HG03159 (cell line): ENCODE measurements around the gene EPS8L3.

Experiments
- ATAC-seq: cut with Tn5 transposase; IDR thresholded peaks from one replicate; pipeline ENCODE4 v1.9.1; 2021; ENCODE audit warnings: mild to moderate bottlenecking, moderate library complexity; ENCODE audit not compliant: unreplicated experiment

Gene EPS8L3

DNA sequence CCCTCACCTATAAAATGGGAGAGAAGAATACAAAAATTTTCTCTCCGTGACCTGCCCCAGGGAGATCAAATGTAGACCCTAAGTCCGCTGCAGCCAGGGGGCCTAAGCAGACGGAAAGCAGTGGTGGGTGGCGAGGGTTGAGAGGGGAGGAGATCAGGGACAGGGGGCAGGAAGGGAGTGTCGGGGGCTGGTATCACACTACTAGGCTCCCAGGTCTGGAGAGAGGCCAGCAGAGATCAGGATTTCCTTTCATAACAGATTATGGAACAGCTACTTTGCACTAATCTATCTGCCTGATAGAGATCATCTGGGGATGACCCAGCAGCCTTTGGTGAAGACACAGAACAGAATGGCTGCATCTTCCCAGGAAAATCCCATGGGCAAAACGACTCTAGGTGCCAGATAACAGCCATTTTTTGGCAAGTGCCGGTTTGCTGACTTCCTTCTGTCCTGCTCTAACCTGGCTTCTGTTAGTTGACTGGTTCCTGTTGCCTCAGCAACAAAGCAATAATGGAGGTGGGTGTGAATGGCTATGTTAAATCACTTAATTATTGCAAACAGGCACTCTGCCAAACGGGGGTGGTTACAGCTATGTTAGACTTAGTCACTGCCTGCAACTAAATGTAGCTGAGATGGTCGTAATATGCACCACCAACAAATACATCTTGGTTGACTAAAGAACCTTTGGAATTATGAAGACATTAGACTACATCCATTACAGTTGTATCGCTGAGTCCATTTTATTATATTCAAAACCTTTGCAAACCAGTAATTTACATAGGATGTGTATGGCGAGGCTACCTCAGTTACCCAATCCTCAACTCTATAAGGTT is 30.0 kb upstream of the EPS8L3 start:
- ATAC-seq, result no peak

DNA sequence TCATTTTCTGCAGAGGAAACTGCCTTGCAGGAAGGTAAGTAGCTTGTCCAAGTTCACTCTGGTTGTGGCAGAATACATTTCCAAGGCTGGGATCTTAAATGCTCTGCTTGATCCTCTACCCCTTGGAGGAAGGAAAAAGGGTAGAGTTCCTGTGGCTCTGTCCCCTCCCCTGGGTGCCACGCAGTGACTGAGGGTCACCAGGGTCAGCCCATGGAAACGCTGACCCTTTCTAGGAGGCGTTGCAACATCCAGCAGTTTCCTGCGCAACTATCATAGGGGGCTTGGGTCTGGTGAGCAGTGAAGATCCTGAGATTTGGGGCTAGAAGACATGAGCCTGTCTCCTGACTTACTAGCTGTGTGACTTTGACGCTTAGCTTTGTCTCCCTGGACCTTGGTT is 29.4 kb upstream of the EPS8L3 start:
- no peak for ATAC-seq

DNA sequence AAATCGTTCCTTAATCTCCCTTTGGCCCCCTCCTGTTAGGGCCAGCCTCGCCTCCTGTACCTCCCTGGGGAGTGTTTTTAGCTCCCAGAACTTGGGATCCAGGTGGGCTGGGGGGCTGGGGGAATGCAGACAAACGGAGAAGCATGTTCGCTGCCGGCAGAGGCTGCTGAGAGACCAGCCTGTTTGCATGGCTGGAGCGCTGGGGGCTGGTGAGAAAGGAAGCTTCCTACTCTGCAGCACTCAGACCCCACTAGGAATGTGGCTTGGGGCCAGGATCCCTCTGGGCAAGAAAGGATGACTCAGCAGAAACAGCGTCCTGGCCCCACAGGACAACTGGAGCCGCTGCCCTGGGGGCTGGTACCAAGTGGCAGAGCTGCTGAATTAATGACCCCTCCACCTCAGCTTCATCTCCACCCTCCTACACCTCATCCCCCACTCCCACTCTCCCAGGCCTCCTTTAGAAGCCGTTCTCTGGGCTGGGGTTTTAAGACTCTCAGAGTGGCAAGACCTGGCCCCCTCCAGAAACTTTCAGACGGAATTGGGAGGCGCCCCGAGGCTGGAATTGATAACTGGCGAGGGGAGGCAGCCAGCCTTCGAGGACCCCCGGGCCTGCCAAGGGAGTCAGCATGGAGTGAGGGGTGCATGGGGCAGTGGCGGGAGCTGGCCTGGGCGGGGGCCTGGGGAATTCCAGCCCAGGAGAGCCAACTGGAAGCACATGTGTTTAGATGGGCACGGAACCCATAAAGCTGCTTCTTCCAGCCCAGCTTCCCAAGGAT is 28.5 kb upstream of the EPS8L3 start:
- ATAC-seq, result no peak

DNA sequence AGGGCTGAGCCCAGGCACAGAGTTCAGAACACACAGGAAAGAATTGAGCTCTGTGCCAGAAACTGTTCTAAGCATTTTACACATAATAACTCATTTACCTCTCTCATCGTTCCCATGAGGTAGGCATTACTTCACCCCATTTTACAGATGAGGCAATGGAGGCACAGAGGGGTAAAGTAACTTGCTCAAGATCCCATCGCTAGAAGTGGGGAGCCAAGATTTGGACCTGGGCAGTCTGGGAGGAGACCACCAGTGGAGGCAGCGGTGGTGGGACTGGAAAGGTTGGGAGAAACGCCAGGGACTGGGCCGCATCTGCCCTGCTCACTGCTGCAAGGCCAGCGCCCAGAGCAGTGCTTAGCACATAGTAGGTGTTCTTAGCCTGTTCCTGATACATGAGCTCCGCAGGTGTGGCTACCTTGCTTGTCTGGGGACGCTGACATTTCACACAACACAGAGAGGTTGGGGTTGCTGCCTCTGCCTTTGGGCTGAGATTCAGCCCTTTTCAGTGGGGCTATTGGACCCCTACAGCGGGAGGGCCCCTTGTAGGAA is 27.8 kb upstream of the EPS8L3 start:
- ATAC-seq, result no peak

DNA sequence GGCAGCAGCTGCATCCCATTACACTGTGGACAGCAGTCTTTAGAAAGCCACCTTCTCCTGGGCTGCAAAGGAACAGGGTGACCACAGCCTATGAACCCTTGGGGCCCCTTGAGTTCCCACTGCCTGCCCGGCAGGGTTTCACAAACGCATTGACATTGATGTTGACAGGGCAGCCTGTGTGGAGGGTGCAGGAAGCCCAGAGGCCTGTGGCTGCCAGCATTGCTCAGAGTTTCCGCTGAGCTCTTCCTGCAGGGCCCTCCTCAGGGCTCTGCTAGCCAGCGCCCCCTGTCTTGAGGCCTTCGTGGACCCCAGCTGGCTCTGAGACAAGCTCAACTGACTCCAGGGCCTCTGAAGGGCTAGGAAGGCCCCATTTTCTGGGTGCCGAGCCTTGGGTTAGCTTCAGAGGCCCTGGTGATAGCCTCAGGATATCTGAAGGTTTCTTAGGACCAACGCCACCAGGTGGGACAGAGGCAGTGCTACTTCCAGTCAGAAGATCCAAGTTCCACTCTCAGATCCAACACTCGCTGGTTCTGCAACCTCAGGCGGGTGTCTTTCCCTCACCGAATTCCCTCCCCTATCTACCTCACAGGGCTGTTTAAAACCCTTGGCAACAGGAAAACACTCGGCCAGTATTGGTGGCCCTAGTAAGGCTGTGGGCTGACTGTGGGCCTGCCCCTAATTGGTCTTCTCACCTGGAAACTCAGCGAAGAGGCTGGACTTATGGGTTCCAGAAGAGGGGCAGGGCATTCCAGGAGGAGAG is 27.2 kb upstream of the EPS8L3 start:
- ATAC-seq, result peak; percentile 60

DNA sequence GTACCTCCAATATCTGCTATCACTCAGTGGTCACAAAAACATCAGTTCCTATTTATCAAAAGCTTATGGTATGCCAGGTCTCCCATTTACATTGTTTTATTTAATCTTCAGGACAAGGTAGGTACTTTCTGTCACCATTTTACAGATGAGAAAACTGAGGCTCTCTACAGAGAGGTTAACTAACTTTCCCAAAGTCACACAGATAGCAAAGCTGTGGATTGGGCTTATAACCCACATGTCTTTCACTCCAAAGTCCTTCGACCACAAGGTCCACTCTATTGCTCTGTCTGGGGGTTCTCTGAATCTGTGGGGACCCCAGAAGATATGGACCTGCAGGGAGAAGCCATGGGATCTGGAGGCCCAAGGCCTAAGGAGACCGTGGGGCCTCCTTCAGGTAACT is 26.6 kb upstream of the EPS8L3 start:
- ATAC-seq, result no peak

DNA sequence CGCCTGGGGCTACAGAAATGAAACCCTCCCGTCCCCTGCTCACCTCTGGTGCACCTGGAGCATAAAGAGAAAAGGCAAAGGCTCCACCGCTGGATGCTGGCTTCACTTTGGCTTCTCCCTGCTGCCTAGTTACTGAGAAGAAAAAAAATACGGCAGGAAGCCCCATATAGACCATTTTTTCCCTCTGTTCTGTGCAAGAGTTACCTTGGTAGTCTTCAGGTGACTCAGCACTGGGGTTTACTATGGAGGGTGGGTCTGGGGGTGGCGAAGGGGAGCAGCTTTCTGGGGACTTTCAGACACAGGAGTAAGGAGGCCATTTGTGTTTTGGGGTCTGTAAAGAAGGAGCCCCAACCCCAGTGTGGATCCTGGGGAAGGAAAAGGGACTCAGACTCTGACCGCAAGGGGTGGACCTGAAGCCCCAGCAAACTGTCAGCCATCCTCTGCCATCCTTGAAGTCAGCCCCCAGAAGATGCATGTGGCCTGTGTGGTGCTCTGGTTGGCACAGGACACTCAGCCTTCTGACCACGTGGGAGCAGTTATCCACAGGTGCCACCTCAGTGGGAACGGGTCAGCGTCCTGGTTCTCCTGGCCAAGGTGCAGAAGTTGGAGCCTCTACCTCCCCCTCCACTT is 25.9 kb upstream of the EPS8L3 start:
- ATAC-seq, result no peak

DNA sequence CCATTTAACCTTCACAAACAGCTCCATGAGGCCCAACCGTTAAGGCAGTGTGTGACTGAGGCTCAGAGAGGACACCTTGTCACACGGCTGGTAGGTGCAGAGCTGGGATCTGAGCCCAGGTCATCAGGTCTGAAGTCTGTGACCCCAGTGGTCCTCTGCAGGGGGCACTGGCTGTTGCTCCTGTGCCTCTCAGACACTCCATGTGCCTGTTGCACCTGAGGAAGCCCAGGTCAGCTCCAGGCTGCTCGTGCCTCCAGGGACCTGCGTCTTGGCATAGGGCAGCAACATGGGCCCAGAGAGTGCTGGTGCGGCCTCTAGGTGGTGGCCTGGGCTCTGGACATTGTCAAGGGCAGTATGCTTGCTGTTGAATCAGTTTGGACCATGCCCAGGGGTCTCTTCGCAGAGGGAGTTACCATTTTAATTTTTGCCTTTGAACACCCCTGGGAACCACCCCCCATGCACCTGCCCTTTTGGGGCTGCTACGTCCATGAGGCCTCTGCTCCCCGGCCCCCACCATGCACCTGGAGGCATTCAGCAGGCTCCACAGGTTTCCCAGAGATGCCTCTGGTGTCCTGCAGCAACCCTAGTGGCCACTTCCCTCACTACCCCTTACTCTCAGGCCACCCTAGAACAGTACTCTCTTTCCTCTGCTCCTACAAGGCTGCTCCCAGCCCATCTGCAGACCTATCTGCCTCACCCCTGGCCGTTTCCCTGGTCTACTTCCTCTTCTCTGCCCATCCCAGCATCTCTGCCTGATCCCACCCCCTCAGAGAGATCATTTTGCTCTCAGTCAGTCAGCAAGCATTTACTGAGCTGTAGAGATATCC is 25.2 kb upstream of the EPS8L3 start:
- ATAC-seq, result no peak

DNA sequence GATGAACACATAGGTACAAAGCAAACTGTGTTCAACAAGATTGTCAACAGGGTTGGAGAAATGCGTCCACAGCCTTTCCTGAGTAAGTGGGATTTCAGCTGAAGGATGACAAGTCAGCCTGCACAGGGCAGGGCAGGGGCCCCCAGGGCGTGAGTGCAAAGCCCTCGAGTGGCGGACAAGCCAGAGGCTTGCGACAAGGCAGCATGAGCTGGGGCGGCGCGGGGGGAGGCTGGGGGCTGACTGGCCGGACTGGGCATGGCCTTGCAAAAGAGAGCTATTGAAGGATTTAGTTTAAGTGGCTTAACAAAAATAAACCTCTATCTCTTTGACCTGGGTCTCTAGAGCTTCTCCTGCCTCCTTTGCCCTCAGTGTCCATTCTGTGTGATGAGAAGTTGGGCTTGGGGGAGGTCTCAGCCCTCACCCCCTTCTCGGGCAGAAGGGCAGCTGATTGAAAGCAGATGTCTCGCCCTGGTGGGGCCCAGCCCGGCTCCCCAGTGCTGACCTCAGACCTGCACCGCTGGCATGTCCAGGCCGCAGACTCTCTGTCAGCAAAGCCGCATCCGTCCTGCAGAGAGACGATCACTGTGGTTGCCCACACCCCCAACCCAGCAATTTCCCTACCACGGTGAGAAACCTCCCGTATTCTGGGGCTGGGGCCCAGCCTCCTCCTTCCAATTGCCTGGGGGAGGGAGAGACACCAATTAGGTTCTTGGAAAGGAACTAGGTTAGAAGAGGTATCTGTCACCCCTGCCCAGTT is 24.3 kb upstream of the EPS8L3 start:
- ATAC-seq, result no peak

DNA sequence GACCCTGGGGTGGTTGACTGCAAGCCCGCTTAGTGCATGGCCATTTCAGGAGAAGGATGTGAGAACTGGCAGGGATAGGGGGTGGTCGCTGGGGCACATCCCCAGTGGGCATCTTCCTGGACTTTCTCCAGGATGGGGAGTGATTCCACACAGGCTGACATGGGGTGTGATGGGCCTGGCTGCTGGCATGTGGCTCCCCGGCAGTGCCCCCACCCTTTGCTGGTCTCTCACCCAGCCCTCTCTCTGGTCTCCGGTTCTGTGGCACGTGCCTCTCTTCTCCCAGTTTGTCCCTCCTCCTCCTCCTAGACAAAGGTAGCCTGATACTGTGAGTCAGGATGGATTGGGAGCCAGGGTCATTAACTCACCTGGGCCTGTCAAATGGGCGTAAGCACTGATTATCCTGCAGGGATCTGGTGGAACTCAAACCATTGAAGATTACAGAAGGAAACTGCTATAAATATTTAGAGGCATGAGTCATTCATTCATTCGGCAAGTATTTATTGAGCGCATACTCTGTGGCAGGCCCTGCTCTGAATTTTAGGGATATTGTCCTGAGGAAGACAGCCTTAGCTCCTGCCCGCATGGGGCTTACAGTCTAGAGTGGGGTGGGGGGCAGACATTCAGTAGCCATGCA is 23.6 kb upstream of the EPS8L3 start:
- ATAC-seq, result no peak

DNA sequence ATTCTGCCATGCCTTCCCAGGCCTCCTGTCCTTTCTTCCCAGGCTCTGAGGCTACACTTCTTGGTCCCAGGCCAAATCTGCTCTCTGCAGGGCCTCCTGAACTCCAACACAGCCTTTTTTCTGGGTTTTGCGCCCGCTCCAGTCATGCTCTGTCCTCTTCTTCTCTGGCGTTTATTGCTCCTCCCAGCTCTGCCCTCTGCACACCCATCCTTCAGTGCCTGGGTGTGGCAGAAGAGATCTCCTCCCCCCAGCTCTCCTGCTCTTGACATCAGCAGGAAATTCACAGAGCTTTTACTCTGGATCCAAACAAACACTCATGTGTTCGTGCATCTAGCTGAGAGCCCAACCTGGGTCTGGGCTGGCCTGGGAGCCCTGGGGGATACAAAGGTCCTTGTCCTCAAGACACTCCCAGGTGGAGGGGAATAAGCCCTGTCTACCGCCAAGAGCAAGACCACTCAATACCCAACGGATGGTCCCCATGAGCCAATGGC is 22.9 kb upstream of the EPS8L3 start:
- ATAC-seq, result no peak

DNA sequence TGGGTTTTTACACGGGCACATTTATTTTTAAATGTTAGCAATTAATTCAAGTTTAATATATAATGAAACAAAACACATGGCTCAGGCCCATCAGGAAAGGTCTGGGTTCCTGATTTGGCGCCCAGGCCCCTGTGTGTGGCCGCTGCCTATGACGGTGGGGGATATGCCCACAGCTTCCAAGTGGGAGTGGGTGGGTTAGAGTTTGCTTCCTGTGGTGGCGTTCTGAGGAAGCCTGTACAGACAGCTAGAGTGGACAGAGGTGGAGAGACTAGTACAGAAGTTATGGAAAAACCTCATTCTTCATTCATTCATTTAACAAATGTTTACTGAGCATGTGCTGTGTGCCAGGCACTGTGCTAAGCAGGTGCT is 22.4 kb upstream of the EPS8L3 start:
- ATAC-seq, result no peak

DNA sequence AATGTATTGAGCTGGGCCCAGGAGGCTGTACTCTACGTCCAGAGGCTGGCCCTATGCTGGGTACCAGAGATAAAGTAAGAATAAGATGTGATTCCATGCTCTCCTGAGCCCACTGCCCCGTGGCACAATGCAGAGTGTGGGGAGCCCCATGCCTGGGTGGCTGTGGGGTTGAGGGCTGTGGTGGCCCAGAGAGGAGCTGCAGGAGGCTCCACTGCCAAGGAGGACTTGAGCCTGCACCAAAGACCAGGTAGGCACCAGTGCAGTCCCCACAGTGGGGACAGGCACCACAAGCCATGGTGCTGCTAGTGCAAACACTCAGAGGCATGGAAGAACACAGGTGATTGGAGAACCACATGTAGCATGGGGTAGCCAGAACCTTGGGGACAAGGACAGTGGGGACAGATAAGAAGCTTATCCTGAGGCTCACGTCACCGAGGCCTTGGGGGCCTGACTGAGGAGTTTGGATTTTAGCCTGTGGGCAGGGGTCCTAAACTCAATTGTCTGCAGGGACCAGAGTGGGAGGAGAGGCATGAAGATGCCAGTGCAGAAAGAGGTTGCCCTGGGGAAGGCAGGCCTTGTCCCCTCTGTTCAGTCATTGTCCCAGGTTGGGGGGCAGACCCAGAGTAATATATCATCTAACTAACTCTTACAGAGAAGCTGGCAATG is 21.9 kb upstream of the EPS8L3 start:
- ATAC-seq, result no peak

DNA sequence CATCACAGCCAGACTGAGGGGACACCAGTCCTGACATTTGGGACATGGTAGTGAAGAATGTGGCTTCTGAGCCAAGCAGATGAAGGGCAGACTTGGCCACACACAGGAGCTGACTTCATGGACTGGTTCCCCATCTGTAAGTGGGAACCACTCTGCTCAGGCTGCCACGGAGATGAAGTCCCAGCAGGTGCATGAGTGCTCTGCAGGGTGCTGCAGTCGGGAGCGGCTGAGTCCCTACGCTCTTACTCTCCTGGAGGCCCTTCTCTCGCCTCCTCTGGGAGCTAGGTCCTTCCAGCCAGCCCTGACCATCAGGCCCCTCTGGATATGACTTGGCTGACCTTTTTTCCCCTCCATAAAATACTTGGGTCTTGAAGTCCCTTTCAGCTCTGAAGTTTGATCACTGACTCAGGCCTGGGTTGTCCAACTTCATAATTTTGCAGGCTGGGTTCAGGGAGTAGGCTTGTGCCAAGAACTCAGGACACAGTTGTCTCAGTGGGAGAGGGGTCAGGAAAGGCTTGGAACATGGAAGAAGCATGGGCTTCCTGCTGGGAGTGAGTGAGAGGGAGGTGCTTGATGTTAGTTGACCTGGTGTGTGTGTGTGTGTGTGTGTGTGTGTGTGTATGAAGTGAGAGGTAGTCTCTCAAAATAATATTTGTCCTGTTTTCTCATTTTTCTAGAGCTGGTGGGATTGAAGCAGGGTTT is 21.0 kb upstream of the EPS8L3 start:
- no peak for ATAC-seq

DNA sequence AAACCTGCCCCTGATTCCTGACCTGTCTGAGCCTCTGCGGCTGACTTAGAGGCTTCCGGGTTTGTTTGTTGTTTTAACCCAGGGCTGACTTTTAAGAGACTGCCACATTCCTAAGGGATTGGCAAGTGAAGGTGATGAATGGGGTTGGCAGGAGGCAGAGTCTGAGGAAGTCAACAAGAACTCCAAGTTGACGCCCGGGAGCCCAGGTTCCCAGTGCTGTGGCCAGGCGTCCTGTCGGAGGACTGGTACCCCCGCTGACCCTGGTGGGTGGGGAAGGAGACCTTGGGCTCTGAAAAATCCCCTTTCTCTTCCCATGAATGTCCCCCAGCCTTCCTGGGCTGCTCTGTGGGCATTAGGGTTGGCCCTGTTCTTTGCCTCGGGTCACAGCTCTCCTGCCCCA is 19.7 kb upstream of the EPS8L3 start:
- no peak for ATAC-seq

DNA sequence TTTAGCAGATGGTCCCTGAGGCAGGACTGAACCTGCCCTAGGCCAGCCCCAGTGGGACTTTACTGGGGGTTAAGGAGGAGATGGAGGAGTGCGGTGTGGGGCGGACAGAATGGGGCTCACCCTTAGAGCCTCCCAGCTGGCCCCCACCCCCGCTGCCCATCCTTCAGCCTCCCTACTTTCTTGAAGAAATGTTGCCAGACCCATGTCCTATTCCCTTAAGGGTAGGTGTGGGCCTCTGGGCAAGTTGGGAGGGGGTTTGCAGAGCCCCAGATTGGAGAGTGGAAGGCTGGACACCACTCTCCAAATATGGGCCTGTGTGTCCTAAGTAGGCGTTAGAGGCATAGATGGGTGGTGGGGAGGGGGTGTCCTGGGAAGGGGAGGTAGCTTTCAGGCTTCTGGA is 19.2 kb upstream of the EPS8L3 start:
- no peak for ATAC-seq

DNA sequence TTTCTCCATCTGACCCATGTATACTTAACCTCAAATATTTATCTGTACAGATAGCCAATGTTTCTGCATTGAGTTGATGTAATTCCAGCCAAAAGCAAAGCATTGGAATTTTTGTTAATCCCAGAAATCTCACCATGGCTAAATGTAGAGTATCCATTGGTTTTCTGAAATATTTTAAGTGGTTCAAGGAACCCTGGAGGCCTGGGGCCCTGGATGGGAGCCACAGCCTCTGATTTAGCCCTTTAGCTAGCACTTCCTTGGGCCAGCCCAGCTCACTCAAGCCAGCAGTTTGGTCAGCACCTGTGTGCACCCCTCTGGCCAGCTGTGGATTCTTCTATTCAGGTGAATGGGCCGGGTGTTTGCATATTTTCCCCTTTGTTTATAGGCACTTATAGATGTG is 18.8 kb upstream of the EPS8L3 start:
- ATAC-seq, result no peak

DNA sequence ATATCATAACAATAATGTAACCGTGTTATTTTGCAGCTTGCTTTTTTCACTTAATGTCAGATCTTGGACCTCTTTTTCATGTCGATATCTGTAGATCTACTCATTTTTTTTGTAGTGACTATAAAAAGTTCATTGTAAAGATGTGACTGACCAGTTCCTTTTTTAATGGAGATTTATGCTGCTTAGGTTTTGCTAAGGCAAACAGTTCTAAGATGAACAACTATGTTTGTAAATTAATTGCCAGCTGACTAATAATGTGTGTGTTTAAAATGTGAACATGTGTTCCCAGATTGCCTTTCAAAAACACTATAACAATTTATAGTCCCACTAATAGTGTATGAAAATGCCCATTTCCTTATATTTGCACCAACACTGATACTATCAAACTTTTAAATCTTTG is 18.1 kb upstream of the EPS8L3 start:
- ATAC-seq, result no peak
